Measurements from ENCODE around the gene ROBO3. TPM values are rescaled to one million over a fixed set of nuclear protein-coding genes. Genes with fewer than 3 reads are reported as not detected.
A peak's percentile ranks its signal among the peaks of the same experiment; 100 is the strongest.

Gene ROBO3
- total RNA-seq, 2 experiments from 2014 or later = 12.0 to 12.1 TPM

DNA sequence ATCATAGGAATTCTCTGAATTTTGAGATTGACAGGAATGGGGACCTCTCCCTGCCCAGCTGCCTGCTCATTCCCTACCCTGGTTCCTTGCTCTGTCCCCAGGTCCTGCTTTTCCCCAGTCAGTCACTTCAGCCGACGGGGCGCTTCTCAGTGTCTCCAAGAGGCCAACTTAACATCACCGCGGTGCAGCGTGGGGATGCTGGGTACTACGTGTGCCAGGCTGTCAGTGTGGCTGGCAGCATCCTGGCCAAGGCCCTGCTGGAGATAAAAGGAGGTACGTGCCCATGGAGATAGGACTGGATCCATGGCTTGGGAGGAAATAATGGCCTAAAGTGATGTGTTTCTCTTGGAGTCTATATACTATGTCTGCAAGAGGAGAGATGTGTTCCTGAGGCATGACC is 7.0 kb downstream of the ROBO3 start:
- CTCF ChIA-PET = no interaction called here
- DNase-seq = no peak
- POLR2A ChIA-PET = no interaction called here
- peaks cover 24% of the 10 kb centered on the region for H3K4me1 Mint-ChIP-seq
- H3K36me3 Mint-ChIP-seq (ENCODE audit: low read depth) = no peaks in the 10 kb centered on the region
- H3K27ac Mint-ChIP-seq = no peak overlapping the region
- H3K4me3 Mint-ChIP-seq = no peak overlapping the region
- H3K9me3 Mint-ChIP-seq = no peaks in the 10 kb centered on the region
- peaks cover 78% of the 10 kb centered on the region for H3K27me3 Mint-ChIP-seq

- Mint-ChIP-seq H3K9me3 (no peaks in the 10 kb centered on the region), H3K36me3 (ENCODE audit: low read depth) (no peaks in the 10 kb centered on the region), H3K4me3 (no peak overlapping the region), H3K27ac (no peak overlapping the region), H3K4me1 (peaks cover 26% of the 10 kb centered on the region), H3K27me3 (peaks cover 74% of the 10 kb centered on the region)
- CTCF ChIA-PET = no interaction called here
- DNase-seq = no peak
- POLR2A ChIA-PET = no interaction called here
Measured at GRCh38 chr11:124872741-124873140, 7.5 kb downstream of the ROBO3 start.

- Mint-ChIP-seq H3K9me3 (no peaks in the 10 kb centered on the region), H3K27ac (no peak overlapping the region), H3K4me1 (peaks cover 22% of the 10 kb centered on the region), H3K27me3 (peaks cover 61% of the 10 kb centered on the region), H3K4me3 (no peak overlapping the region), H3K36me3 (ENCODE audit: low read depth) (no peaks in the 10 kb centered on the region)
- DNase-seq = no peak
- ChIA-PET POLR2A (no interaction called here), CTCF (no interaction called here)
Measured at GRCh38 chr11:124873951-124874350, 8.7 kb downstream of the ROBO3 start.

- POLR2A ChIA-PET = no interaction called here
- Mint-ChIP-seq H3K4me1 (peaks cover 19% of the 10 kb centered on the region), H3K9me3 (no peaks in the 10 kb centered on the region), H3K4me3 (no peak overlapping the region), H3K27me3 (peaks cover 54% of the 10 kb centered on the region), H3K27ac (no peak overlapping the region), H3K36me3 (ENCODE audit: low read depth) (no peaks in the 10 kb centered on the region)
- no peak for DNase-seq
- CTCF ChIA-PET = no interaction called here
Measured at GRCh38 chr11:124874571-124875255, 9.5 kb downstream of the ROBO3 start.

GRCh38 chr11:124875401-124875800 is 10.2 kb downstream of the ROBO3 start:
- H3K27me3 Mint-ChIP-seq = peaks cover 47% of the 10 kb centered on the region
- DNase-seq = no peak
- H3K4me1 Mint-ChIP-seq = peaks cover 19% of the 10 kb centered on the region
- POLR2A ChIA-PET = no interaction called here
- no peak overlapping the region for H3K27ac Mint-ChIP-seq
- H3K36me3 Mint-ChIP-seq (ENCODE audit: low read depth) = no peaks in the 10 kb centered on the region
- CTCF ChIA-PET = interaction anchor here (1.2 to 1.5 kb wide), 6 partner anchors 9 to 253 kb away, joined by 3 to 13 read pairs (median 4); partner anchors contain the start of gene TBRG1
- no peaks in the 10 kb centered on the region for H3K9me3 Mint-ChIP-seq
- peak overlapping the region; percentile 60 for H3K4me3 Mint-ChIP-seq

GRCh38 chr11:124875943-124876817 is 10.9 kb downstream of the ROBO3 start:
- Mint-ChIP-seq H3K36me3 (ENCODE audit: low read depth) (no peaks in the 10 kb centered on the region), H3K9me3 (no peaks in the 10 kb centered on the region), H3K4me1 (peaks cover 19% of the 10 kb centered on the region), H3K4me3 (peak overlapping the region; percentile 75), H3K27ac (peak overlapping the region; percentile 90), H3K27me3 (peaks cover 40% of the 10 kb centered on the region)
- ChIA-PET POLR2A (interaction anchor here (0.6 to 1.2 kb wide), 2 partner anchors 71 to 77 kb away, joined by 3 read pairs; no protein-coding TSS in a partner anchor), CTCF (interaction anchor here (0.5 to 1.5 kb wide), 23 partner anchors 10 to 266 kb away, joined by 3 to 13 read pairs (median 4); partner anchors contain the start of genes CCDC15, ROBO4 and TBRG1)
- peak; percentile 79 for DNase-seq

DNA sequence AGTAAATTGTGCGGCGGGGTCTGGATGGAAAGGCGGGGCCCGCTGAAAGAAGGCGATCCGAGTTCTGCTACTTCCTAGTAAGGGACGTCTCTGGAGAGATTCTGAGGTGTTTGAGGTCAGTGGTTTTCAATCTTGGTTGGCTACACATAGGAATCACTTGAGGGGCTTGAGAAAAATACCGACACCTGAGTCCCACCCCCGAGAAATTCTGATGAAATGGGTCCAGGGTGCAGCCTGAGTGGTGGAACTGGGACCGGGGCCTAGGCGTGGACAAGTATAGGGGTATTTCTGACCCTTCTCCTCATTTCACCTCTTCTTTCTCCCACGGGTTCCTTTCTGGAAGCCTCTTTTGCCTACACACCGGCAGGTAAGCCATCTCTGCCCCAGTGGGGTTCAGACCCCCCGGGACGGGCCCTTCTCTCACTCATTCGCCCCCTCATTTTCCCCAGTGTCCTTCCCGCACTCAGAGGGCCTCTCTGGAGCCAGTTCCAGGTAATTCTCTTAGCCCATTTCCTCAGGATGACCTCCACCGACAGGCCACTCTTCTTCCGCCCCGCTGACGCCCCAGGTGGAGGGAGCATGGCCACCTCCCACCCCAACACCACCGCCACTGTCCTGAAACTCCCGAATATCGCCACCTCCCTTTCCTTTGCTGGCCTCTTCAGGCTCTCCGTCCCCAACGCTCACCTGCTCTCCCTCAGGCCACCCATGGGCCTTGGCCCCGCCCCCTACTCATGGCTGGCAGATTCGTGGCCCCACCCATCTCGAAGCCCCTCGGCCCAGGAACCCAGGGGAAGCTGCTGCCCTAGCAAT is 11.8 kb downstream of the ROBO3 start:
- Mint-ChIP-seq H3K9me3 (no peaks in the 10 kb centered on the region), H3K27me3 (peaks cover 32% of the 10 kb centered on the region), H3K4me3 (peak overlapping the region; percentile 75), H3K36me3 (ENCODE audit: low read depth) (no peaks in the 10 kb centered on the region), H3K4me1 (peaks cover 19% of the 10 kb centered on the region), H3K27ac (peak overlapping the region; percentile 90)
- POLR2A ChIA-PET = interaction anchor here (0.6 to 1.2 kb wide), 2 partner anchors 72 to 76 kb away, joined by 3 read pairs; no protein-coding TSS in a partner anchor
- DNase-seq = no peak
- CTCF ChIA-PET = interaction anchor here (0.5 to 1.5 kb wide), 22 partner anchors 10 to 265 kb away, joined by 3 to 13 read pairs (median 4); partner anchors contain the start of genes CCDC15, ROBO4 and TBRG1

GRCh38 chr11:124877631-124877909 is 12.3 kb downstream of the ROBO3 start:
- peak overlapping the region; percentile 75 for H3K4me3 Mint-ChIP-seq
- H3K27me3 Mint-ChIP-seq = peaks cover 26% of the 10 kb centered on the region
- POLR2A ChIA-PET = no interaction called here
- CTCF ChIA-PET = no interaction called here
- H3K4me1 Mint-ChIP-seq = peaks cover 19% of the 10 kb centered on the region
- H3K27ac Mint-ChIP-seq = peak overlapping the region; percentile 48
- no peaks in the 10 kb centered on the region for H3K9me3 Mint-ChIP-seq
- no peaks in the 10 kb centered on the region for H3K36me3 Mint-ChIP-seq (ENCODE audit: low read depth)
- no peak for DNase-seq

GRCh38 chr11:124877910-124878758 is 12.9 kb downstream of the ROBO3 start:
- no peak for DNase-seq
- Mint-ChIP-seq H3K4me3 (peak overlapping the region; percentile 26), H3K4me1 (peaks cover 19% of the 10 kb centered on the region), H3K27ac (no peak overlapping the region), H3K9me3 (no peaks in the 10 kb centered on the region), H3K36me3 (ENCODE audit: low read depth) (no peaks in the 10 kb centered on the region), H3K27me3 (peaks cover 22% of the 10 kb centered on the region)
- CTCF ChIA-PET = no interaction called here
- POLR2A ChIA-PET = no interaction called here

GRCh38 chr11:124878759-124879492 is 13.7 kb downstream of the ROBO3 start:
- CTCF ChIA-PET = interaction anchor here (1.5 kb wide), 1 partner anchor 9 kb away, joined by 5 read pairs; no protein-coding TSS in a partner anchor
- DNase-seq = no peak
- Mint-ChIP-seq H3K27me3 (peaks cover 17% of the 10 kb centered on the region), H3K9me3 (no peaks in the 10 kb centered on the region), H3K4me3 (no peak overlapping the region), H3K4me1 (peaks cover 19% of the 10 kb centered on the region), H3K27ac (no peak overlapping the region), H3K36me3 (ENCODE audit: low read depth) (no peaks in the 10 kb centered on the region)
- POLR2A ChIA-PET = no interaction called here

GRCh38 chr11:124879493-124880289 is 14.5 kb downstream of the ROBO3 start:
- H3K4me1 Mint-ChIP-seq = peaks cover 19% of the 10 kb centered on the region
- H3K9me3 Mint-ChIP-seq = no peaks in the 10 kb centered on the region
- DNase-seq = no peak
- peaks cover 10% of the 10 kb centered on the region for H3K27me3 Mint-ChIP-seq
- ChIA-PET POLR2A (interaction anchor here (0.6 kb wide), 1 partner anchor 47 kb away, joined by 5 read pairs; no protein-coding TSS in a partner anchor), CTCF (interaction anchor here (1.5 kb wide), 1 partner anchor 10 kb away, joined by 5 read pairs; no protein-coding TSS in a partner anchor)
- no peaks in the 10 kb centered on the region for H3K36me3 Mint-ChIP-seq (ENCODE audit: low read depth)
- no peak overlapping the region for H3K27ac Mint-ChIP-seq
- H3K4me3 Mint-ChIP-seq = no peak overlapping the region
